IMR-90 (cell line): ENCODE data around the gene GLDC.

Experiments
- TF ChIP-seq, protein P1 (sequence below): conservative IDR thresholded peaks from 2 replicates; pipeline ENCODE4 v1.5.1; 2012; ENCODE audit warnings: mild to moderate bottlenecking, low read depth, low read length, improper control_type of control experiment
- TF ChIP-seq, protein P2 (sequence below): fragments of 150-350 bp; IDR thresholded peaks from 2 replicates; pipeline ENCODE4 v1.6.1; 2016; ENCODE audit warnings: low read depth, mild to moderate bottlenecking, low read length, moderate library complexity, borderline replicate concordance

DNA sequence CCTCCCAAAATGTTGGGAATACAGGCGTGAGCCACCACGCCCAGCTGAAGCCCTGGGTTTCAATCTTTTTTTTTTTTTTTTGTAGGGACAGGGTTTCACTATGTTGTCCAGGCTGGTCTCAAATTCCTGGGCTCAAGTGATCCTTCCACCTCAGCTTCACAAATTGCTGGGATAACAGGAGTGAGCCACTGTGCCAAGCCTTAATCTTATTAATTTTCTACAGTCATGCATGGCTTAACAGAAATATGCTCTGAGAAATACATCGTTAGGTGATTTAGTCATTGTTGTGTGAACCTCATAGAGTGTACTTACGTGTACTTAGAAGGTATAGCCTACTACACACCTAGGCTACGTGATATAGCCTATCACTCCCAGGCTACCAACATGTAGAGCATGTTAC, 31.0 kb downstream of the GLDC start:
- TF ChIP-seq, protein P1, sequence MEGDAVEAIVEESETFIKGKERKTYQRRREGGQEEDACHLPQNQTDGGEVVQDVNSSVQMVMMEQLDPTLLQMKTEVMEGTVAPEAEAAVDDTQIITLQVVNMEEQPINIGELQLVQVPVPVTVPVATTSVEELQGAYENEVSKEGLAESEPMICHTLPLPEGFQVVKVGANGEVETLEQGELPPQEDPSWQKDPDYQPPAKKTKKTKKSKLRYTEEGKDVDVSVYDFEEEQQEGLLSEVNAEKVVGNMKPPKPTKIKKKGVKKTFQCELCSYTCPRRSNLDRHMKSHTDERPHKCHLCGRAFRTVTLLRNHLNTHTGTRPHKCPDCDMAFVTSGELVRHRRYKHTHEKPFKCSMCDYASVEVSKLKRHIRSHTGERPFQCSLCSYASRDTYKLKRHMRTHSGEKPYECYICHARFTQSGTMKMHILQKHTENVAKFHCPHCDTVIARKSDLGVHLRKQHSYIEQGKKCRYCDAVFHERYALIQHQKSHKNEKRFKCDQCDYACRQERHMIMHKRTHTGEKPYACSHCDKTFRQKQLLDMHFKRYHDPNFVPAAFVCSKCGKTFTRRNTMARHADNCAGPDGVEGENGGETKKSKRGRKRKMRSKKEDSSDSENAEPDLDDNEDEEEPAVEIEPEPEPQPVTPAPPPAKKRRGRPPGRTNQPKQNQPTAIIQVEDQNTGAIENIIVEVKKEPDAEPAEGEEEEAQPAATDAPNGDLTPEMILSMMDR, result no peak
- TF ChIP-seq, protein P2, sequence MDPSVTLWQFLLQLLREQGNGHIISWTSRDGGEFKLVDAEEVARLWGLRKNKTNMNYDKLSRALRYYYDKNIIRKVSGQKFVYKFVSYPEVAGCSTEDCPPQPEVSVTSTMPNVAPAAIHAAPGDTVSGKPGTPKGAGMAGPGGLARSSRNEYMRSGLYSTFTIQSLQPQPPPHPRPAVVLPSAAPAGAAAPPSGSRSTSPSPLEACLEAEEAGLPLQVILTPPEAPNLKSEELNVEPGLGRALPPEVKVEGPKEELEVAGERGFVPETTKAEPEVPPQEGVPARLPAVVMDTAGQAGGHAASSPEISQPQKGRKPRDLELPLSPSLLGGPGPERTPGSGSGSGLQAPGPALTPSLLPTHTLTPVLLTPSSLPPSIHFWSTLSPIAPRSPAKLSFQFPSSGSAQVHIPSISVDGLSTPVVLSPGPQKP, result no peak
